ENCODE results near the gene HMX3. TPM values are rescaled to one million over a fixed set of nuclear protein-coding genes. Genes with fewer than 3 reads are reported as not detected.

Gene HMX3
- total and polyA plus RNA-seq, 2 of the 8 experiments (the other 6 are each of a cell fraction or from before 2014, with no cell fraction given), result 0.05 TPM; not detected in 1

DNA sequence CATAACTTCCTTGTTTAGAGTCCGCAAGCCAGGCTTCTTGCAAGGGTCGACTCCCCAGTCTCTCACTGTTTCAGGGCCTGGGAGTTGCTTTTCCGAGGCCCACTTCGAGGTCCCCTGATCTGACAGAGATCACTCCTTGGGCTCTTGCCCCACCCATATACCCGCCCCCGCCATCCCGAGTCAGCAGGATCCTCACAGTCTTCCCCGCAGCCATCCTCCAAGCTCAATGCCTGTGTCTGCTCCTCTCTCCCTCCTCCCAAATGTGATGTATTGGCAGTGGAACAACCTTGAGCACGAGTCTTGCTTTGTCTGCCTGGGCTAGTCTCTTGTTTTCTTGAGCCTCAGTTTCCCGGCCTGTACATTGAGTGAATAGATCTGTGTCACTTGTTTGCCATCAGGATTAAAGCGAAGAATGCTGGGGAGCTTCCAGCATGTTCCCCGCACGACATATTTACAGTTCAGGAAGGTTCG is 9.8 kb downstream of the HMX3 start:
- H3K9ac ChIP-seq (replicated peaks in 1 of 4; ENCODE audit: extremely low read depth in 1 of 4, low read depth in 3 of 4, low read length in 3 of 4), result no peak overlapping the region

More for the DNA sequence above, 9.8 kb downstream of the HMX3 start:
- Histone ChIP-seq H3K23ac (ENCODE audit: insufficient read length) (no peak overlapping the region), H3K79me1 (ENCODE audit: low read depth, low read length) (no peaks in the 10 kb centered on the region), H3K4me3 (ENCODE audit: extremely low read depth in 1 of 4, insufficient read depth in 2 of 4, low read depth in 3 of 4, low read length in 4 of 4) (peak overlapping the region in 3 of 4 experiments; percentile 10 to 46 (median 15); a peak in 5 of 8 replicates), H2BK12ac (ENCODE audit: low read depth, low read length) (peak overlapping the region; percentile 71; the same call in 1 of the 2 replicates), H3K23me2 (ENCODE audit: low read depth, low read length) (peaks cover 12% of the 10 kb centered on the region; the same call in 1 of the 2 replicates), H3K79me2 (ENCODE audit: control insufficient read depth in 1 of 2, insufficient read depth in 2 of 2, low read length in 2 of 2) (no peaks in the 10 kb centered on the region), H4K20me1 (replicated peaks in 1 of 2; ENCODE audit: control insufficient read depth in 1 of 2, insufficient read depth in 2 of 2, low read length in 2 of 2) (peaks cover 9 to 27% of the 10 kb centered on the region in 2 experiments), H3K9me3 (ENCODE audit: insufficient read depth in 2 of 2, low read depth in 1 of 2, low read length in 1 of 2) (no peaks in the 10 kb centered on the region), H3K36me3 (ENCODE audit: control insufficient read depth in 2 of 4, insufficient read depth in 4 of 4, low read length in 3 of 4) (no peaks in the 10 kb centered on the region; a peak in 1 of 8 replicates), H2AK5ac (ENCODE audit: low read depth, low read length) (no peak overlapping the region), H2BK20ac (ENCODE audit: low read length) (peak overlapping the region; percentile 66; the same call in 1 of the 2 replicates), H3K4ac (replicated peaks; ENCODE audit: insufficient read length, low read depth, low read length) (no peak overlapping the region), H4K5ac (ENCODE audit: insufficient read length, low read depth, low read length) (no peak overlapping the region), H2BK120ac (replicated peaks; ENCODE audit: low read depth, low read length) (no peak overlapping the region), H3K14ac (ENCODE audit: insufficient read length) (no peak overlapping the region), H4K91ac (replicated peaks; ENCODE audit: insufficient read length, low read length) (no peak overlapping the region), H2AFZ (ENCODE audit: low read length) (no peak overlapping the region), H4K8ac (ENCODE audit: extremely low read depth, insufficient read depth, low read length) (no peak overlapping the region), H3K27me3 (replicated peaks in 1 of 4; ENCODE audit: control insufficient read depth in 3 of 4, extremely low read depth in 1 of 4, insufficient read depth in 3 of 4, low read length in 3 of 4) (peaks cover 95 to 100% (median 99%) of the 10 kb centered on the region in 4 experiments), H3K56ac (replicated peaks; ENCODE audit: insufficient read length, low read depth, low read length) (no peak overlapping the region), H2BK15ac (ENCODE audit: low read length) (peak overlapping the region; percentile 1; the same call in 1 of the 2 replicates), H2BK5ac (ENCODE audit: low read depth, low read length) (no peak overlapping the region), H3K18ac (ENCODE audit: extremely low read depth, low read length) (peak overlapping the region; percentile 1; the same call in 1 of the 2 replicates), H3K27ac (ENCODE audit: low read depth, low read length) (no peak overlapping the region), H3K4me1 (replicated peaks in 1 of 4; ENCODE audit: control insufficient read depth in 3 of 4, insufficient read depth in 4 of 4, low read length in 3 of 4) (peaks cover 22 to 60% (median 36%) of the 10 kb centered on the region in 4 experiments), H3K4me2 (ENCODE audit: insufficient read depth in 1 of 2, low read depth in 2 of 2, low read length in 2 of 2) (peak overlapping the region; percentile 56 to 86)
- TF ChIP-seq RNF2 (IDR thresholded peaks at IDR 0.05; ENCODE audit: borderline replicate concordance, low read depth, low read length, missing control alignments, poor library complexity, severe bottlenecking) (peak; percentile 10), POU5F1 (IDR thresholded peaks at IDR 0.05; ENCODE audit: low read depth, low read length) (no peak), KDM4A (IDR thresholded peaks at IDR 0.05; ENCODE audit: low read depth, low read length, severe bottlenecking) (peak; percentile 15), EGR1 (IDR thresholded peaks at IDR 0.05; ENCODE audit: borderline replicate concordance, low read depth, low read length) (peak; percentile 46; the same call in 1 of the 2 replicates), SIN3A (conservative IDR thresholded peaks at IDR 0.05 in 1 of 2, IDR thresholded peaks at IDR 0.05 in 1 of 2; ENCODE audit: low read depth in 1 of 2, low read length in 2 of 2) (no peak), RAD21 (IDR thresholded peaks at IDR 0.05 in 1 of 2, conservative IDR thresholded peaks at IDR 0.05 in 1 of 2; ENCODE audit: low read depth in 2 of 2, low read length in 2 of 2) (no peak)
- POLR2A ChIA-PET (ENCODE audit: partially characterized antibody), result interaction anchor here (0.8 to 4.2 kb wide), 5 partner anchors 9 to 100 kb away, joined by 3 to 31 read pairs (median 6); partner anchors contain the start of gene BUB3
- CTCF ChIA-PET (ENCODE audit: partially characterized antibody), result interaction anchor here (0.9 to 5.1 kb wide), 11 partner anchors 9 to 414 kb away, joined by 3 to 35 read pairs (median 4); no protein-coding TSS in a partner anchor
- 2% methylated on average over 14 of the region's 14 CpGs; no CpG with 5 or more reads in 1 of the 2 experiments for WGBS, 2 experiments (ENCODE audit: extremely low coverage in 1 of 2, insufficient coverage in 1 of 2, insufficient read length in 1 of 2, insufficient replicate concordance in 2 of 2, low coverage in 1 of 2, low lambda C conversion rate in 2 of 2, missing lambda C conversion rate in 1 of 2)
- DNase-seq (ENCODE audit: low read depth in 1 of 2, low spot score in 2 of 2), result no peak
- no peak for FAIRE-seq
